ENCODE data around the gene ABLIM2.

The ABLIM2 gene

DNA sequence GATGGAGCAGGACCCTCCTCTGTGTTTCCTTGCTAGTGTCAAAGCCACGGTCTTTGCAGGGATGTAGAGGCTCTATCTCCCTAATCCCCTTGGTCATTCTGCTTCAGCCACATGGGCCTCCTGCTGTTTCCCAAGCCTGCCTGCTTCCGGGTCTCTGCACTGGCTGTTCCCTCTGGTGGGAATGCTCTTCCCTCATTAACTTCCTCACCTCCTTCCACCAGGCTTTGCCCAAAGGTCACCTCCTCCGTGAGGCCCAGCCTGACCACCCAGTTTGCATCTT, 56.6 kb downstream of the ABLIM2 start:
- no peak overlapping the region for H3K4me3 ChIP-seq (ENCODE audit: low read depth, low read length)
- TF ChIP-seq, protein P1, sequence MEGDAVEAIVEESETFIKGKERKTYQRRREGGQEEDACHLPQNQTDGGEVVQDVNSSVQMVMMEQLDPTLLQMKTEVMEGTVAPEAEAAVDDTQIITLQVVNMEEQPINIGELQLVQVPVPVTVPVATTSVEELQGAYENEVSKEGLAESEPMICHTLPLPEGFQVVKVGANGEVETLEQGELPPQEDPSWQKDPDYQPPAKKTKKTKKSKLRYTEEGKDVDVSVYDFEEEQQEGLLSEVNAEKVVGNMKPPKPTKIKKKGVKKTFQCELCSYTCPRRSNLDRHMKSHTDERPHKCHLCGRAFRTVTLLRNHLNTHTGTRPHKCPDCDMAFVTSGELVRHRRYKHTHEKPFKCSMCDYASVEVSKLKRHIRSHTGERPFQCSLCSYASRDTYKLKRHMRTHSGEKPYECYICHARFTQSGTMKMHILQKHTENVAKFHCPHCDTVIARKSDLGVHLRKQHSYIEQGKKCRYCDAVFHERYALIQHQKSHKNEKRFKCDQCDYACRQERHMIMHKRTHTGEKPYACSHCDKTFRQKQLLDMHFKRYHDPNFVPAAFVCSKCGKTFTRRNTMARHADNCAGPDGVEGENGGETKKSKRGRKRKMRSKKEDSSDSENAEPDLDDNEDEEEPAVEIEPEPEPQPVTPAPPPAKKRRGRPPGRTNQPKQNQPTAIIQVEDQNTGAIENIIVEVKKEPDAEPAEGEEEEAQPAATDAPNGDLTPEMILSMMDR (IDR thresholded peaks at IDR 0.05; ENCODE audit: low read depth, low read length): no peak

DNA sequence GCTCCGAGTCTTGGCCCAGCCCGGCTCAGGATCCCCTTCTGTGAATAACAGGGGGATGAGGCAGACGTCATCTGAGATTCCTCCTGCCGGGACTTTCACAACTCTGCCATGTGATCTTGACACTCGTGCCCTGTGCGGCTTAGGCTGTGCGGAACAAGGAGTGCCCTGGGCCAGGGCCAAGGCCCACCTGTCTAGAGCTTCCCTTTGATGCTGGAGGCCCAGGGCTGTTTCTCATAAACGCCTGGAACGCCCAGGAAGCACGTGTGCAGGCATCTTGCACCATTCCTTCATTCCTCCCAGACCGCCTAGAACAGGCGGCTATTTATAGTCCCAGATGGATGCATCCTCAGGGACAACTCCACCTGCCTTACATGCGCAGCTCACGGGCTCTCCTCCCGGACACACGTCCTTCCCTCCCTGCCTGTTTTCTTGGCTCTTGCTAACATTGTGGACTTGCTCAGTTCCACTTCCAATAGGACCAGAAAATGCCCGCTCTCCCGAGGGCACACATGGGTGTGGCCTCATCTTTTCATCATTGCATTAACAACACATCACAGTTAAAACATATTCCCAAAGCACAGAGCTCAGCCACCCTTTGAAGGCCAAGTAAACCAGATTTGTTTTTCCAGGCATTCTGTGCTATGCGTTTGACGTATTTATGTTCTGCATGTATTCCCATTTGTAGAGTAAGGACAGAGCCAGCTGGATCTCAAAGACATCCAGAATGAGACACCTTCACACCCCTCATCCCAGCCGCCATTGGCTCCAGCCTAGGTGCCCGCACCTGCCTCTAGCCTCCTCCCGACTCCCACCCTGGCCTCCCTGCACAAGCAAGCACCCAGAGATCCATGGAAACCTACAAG, 57.2 kb downstream of the ABLIM2 start:
- H3K4me3 ChIP-seq (ENCODE audit: low read depth, low read length): no peak overlapping the region
- TF ChIP-seq, protein P1 (IDR thresholded peaks at IDR 0.05; ENCODE audit: low read depth, low read length): no peak

GRCh38 chr4:8099981-8100464, 58.6 kb downstream of the ABLIM2 start:
- TF ChIP-seq, protein P1 (IDR thresholded peaks at IDR 0.05; ENCODE audit: low read depth, low read length): no peak
- no peak overlapping the region for H3K4me3 ChIP-seq (ENCODE audit: low read depth, low read length)

DNA sequence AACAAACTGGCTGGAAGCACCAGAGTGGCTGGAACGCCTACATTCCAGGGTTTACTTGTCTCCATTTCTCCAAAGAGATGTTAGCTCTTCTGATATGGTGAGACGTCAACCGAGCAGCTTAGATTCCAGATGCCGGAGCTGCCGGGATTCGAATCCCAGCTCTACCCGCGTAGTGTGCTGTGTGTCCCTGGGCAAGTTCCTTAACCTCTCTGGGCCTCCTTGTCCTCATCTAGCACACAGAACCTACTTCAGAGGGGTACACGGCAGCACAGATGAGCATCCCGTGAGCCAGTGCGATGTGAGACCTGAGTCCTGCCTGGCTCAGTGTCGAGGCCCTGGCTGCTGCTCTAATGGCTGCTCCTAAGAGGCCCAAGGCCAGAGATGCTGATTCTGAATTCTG, 60.1 kb downstream of the ABLIM2 start:
- TF ChIP-seq, protein P1 (IDR thresholded peaks at IDR 0.05; ENCODE audit: low read depth, low read length): no peak
- no peak overlapping the region for H3K4me3 ChIP-seq (ENCODE audit: low read depth, low read length)

GRCh38 chr4:8097721-8098345, 60.8 kb downstream of the ABLIM2 start:
- TF ChIP-seq, protein P1 (IDR thresholded peaks at IDR 0.05; ENCODE audit: low read depth, low read length): no peak
- no peak overlapping the region for H3K4me3 ChIP-seq (ENCODE audit: low read depth, low read length)

DNA sequence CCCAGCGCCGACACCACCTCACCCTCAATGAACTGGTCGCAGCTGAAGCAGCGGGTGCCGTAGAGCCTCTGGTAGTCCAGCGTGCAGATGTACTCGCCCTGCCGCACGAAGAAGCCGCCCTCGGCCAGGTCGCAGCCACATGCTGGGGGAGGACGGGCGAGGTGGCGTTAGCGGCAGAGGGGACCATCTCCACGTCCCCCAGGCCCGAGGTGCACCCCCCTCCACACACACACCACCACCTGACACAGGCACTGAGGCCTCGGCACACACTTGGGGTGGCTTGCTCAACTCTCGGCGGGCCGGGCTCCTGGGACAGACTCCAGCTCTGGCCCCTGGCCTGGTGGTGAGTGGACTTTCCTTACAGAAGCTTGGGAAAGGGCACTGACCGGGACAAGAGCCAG, 61.5 kb downstream of the ABLIM2 start:
- TF ChIP-seq, protein P1 (IDR thresholded peaks at IDR 0.05; ENCODE audit: low read depth, low read length): no peak
- no peak overlapping the region for H3K4me3 ChIP-seq (ENCODE audit: low read depth, low read length)

DNA sequence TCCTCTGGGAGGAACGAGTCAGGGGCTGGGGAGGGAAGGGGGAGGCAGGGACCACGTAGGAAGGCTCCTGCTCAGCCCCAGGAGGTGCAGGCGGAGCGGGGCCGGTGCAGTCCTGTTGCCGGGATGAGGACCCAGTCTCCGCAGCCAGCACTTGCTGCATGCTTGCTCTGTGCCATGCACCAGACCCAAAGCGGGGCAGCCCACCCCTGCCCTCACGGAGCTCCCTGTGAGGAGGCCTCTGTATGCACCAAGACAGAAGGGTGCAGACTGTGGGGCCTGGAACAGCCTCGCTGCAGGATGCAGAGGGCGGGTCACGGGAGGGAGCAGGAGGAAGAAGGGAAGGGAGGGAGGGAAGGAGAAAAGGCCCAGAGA, 61.9 kb downstream of the ABLIM2 start:
- no peak overlapping the region for H3K4me3 ChIP-seq (ENCODE audit: low read depth, low read length)
- TF ChIP-seq, protein P1 (IDR thresholded peaks at IDR 0.05; ENCODE audit: low read depth, low read length): no peak
